ENCODE measurements around the gene PIP4P1.

GRCh38 chr14:20419419-20419818, 41.8 kb downstream of the PIP4P1 start:
- no peak for TF ChIP-seq POLR2AphosphoS5 (IDR thresholded peaks at IDR 0.05)
- no peak for TF ChIP-seq CTCF (IDR thresholded peaks at IDR 0.05)
- TF ChIP-seq POLR2A (IDR thresholded peaks at IDR 0.05): no peak

Measured in sigmoid colon (tissue), 4 donors.